K562 treated with DMSO at 1 percent for 24 hours (cell line): ENCODE data around the gene RNASEH2A. TPM values are rescaled to one million over a fixed set of nuclear protein-coding genes. Genes with fewer than 3 reads are reported as not detected.

Experiments used
- total RNA-seq: library from RNA; unstranded; fragments of 300-600 nt; gene quantifications from 2 replicates; pipeline ENCODE4 v1.2.3, GENCODE V29; 2022; ENCODE audit warnings: low read depth; ENCODE audit not compliant: insufficient read depth

The RNASEH2A gene
- total RNA-seq = 86.0 and 110 TPM in 2 replicates

GRCh38 chr19:12806242-12807081, at the start of gene RNASEH2A:
TSS of gene RNASEH2A (plus strand) at chr19:12806584. CDS start at chr19:12806674, 90 bp downstream.

GRCh38 chr19:12774588-12775555, 31.5 kb upstream of the RNASEH2A start, which contains the start of gene HOOK2:
TSS of gene HOOK2 (minus strand) at chr19:12775552. CDS start at chr19:12775449, 103 bp downstream.

GRCh38 chr19:12791345-12792050, 14.9 kb upstream of the RNASEH2A start, which contains the start of gene JUNB:
TSS of gene JUNB (plus strand) at chr19:12791486. CDS start at chr19:12791772, 286 bp downstream.

GRCh38 chr19:12801466-12802266, 4.7 kb upstream of the RNASEH2A start, which contains the start of the genes PRDX2 and THSD8:
TSS of gene PRDX2 (minus strand) at chr19:12801800. CDS start at chr19:12801261, 539 bp downstream.
TSS of gene THSD8 (plus strand) at chr19:12802069. CDS start at chr19:12802072, 3 bp downstream.

GRCh38 chr19:12834566-12834943, 28.2 kb downstream of the RNASEH2A start, which contains the start of gene RTBDN:
TSS of gene RTBDN (minus strand) at chr19:12834579. CDS start at chr19:12829979, 4,600 bp downstream.

GRCh38 chr19:12838182-12838885, 31.9 kb downstream of the RNASEH2A start, which contains the start of gene MAST1:
TSS of gene MAST1 (plus strand) at chr19:12838515. CDS start at chr19:12838573, 58 bp downstream.

Other genes starting within 250 kb of the RNASEH2A start
- 1.3 and 1.6 TPM in 2 replicates for gene ZNF490, start 195.8 kb upstream of the RNASEH2A start, total RNA-seq
- 4.3 and 4.7 TPM in 2 replicates for gene ZNF791, start 195.7 kb upstream of the RNASEH2A start, total RNA-seq
- 124 and 142 TPM in 2 replicates for gene MAN2B1, start 139.8 kb upstream of the RNASEH2A start, total RNA-seq
- 17.4 and 22.1 TPM in 2 replicates for gene WDR83, start 139.8 kb upstream of the RNASEH2A start, total RNA-seq
- gene DHPS, start 124.7 kb upstream of the RNASEH2A start, total RNA-seq = 111 and 114 TPM in 2 replicates
- not detected in 2 replicates for gene GNG14, start 118.6 kb upstream of the RNASEH2A start, total RNA-seq
- 15.3 and 19.5 TPM in 2 replicates for gene FBXW9, start 110.0 kb upstream of the RNASEH2A start, total RNA-seq
- 32.6 and 33.0 TPM in 2 replicates for gene TNPO2, start 82.7 kb upstream of the RNASEH2A start, total RNA-seq
- 485 and 496 TPM in 2 replicates for gene TRIR, start 71.9 kb upstream of the RNASEH2A start, total RNA-seq
- 92.4 and 109 TPM in 2 replicates for gene GET3, start 69.1 kb upstream of the RNASEH2A start, total RNA-seq
- gene BEST2, start 54.8 kb upstream of the RNASEH2A start, total RNA-seq = not detected in 2 replicates
- 23.8 and 27.0 TPM in 2 replicates for gene HOOK2, start 31.0 kb upstream of the RNASEH2A start, total RNA-seq
- 130 and 136 TPM in 2 replicates for gene JUNB, start 15.1 kb upstream of the RNASEH2A start, total RNA-seq
- gene PRDX2, start 4.8 kb upstream of the RNASEH2A start, total RNA-seq = 388 and 416 TPM in 2 replicates
- gene THSD8, start 4.5 kb upstream of the RNASEH2A start, total RNA-seq = 0.85 TPM in 1 of 2 replicates, not detected in the other
- gene RTBDN, start 28.0 kb downstream of the RNASEH2A start, total RNA-seq = 2.0 and 3.5 TPM in 2 replicates
- 7.8 and 9.5 TPM in 2 replicates for gene MAST1, start 31.9 kb downstream of the RNASEH2A start, total RNA-seq
- gene DNASE2, start 74.9 kb downstream of the RNASEH2A start, total RNA-seq = 157 TPM in 2 replicates
- 33.8 and 46.8 TPM in 2 replicates for gene KLF1, start 80.6 kb downstream of the RNASEH2A start, total RNA-seq
- gene GCDH, start 84.6 kb downstream of the RNASEH2A start, total RNA-seq = 17.5 and 23.0 TPM in 2 replicates
- gene SYCE2, start 112.7 kb downstream of the RNASEH2A start, total RNA-seq = 2.3 and 5.5 TPM in 2 replicates
- 148 and 157 TPM in 2 replicates for gene FARSA, start 127.1 kb downstream of the RNASEH2A start, total RNA-seq
- 582 and 601 TPM in 2 replicates for gene CALR, start 132.0 kb downstream of the RNASEH2A start, total RNA-seq
- 158 and 166 TPM in 2 replicates for gene RAD23A, start 139.3 kb downstream of the RNASEH2A start, total RNA-seq
- gene GADD45GIP1, start 150.6 kb downstream of the RNASEH2A start, total RNA-seq = 44.0 and 48.0 TPM in 2 replicates
- gene DAND5, start 163.0 kb downstream of the RNASEH2A start, total RNA-seq = 0.14 TPM in 1 of 2 replicates, not detected in the other
- gene NFIX, start 188.9 kb downstream of the RNASEH2A start, total RNA-seq = 10.2 and 12.0 TPM in 2 replicates